H9 (cell line): ENCODE data around the gene CDK8. TPM values are rescaled to one million over a fixed set of nuclear protein-coding genes. Genes with fewer than 3 reads are reported as not detected.

ENCODE experiments used
- DNase-seq: peaks from one replicate; pipeline ENCODE4 v3.0.0-alpha.2; 2017
- H2AFZ ChIP-seq: one replicate; pipeline ENCODE4 v1.6.1; 2013; ENCODE audit warnings: mild to moderate bottlenecking, low read length, control low read depth, moderate library complexity
- H2AK5ac ChIP-seq: 2 replicates; pipeline ENCODE4 v1.6.1; 2013; ENCODE audit warnings: low read length, control low read depth, mixed read lengths; ENCODE audit not compliant: insufficient read length
- H2BK120ac ChIP-seq: one replicate; pipeline ENCODE4 v1.6.1; 2013; ENCODE audit warnings: low read depth, mild to moderate bottlenecking, low read length, control low read depth, inconsistent platforms; ENCODE audit not compliant: poor library complexity, severe bottlenecking
- H2BK12ac ChIP-seq: 2 replicates; pipeline ENCODE4 v1.6.1; 2013; ENCODE audit warnings: low read length, control low read depth, mixed read lengths, low read depth; ENCODE audit not compliant: insufficient read length
- H2BK15ac ChIP-seq: 2 replicates; pipeline ENCODE4 v1.6.1; 2013; ENCODE audit warnings: low read depth, low read length, control low read depth
- H2BK20ac ChIP-seq: one replicate; pipeline ENCODE4 v1.6.1; 2013; ENCODE audit warnings: low read depth, mild to moderate bottlenecking, low read length, control low read depth, inconsistent platforms; ENCODE audit not compliant: poor library complexity, severe bottlenecking
- H2BK5ac ChIP-seq: 2 replicates; pipeline ENCODE4 v1.6.1; 2013; ENCODE audit warnings: low read length, control low read depth, mixed read lengths; ENCODE audit not compliant: insufficient read length
- H3K14ac ChIP-seq: 2 replicates; pipeline ENCODE4 v1.6.1; 2013; ENCODE audit warnings: low read length, control low read depth; ENCODE audit not compliant: insufficient read depth
- H3K18ac ChIP-seq: 2 replicates; pipeline ENCODE4 v1.6.1; 2013; ENCODE audit warnings: low read depth, mild to moderate bottlenecking, mixed read lengths, low read length, control low read depth; ENCODE audit not compliant: insufficient read length
- H3K23ac ChIP-seq: 2 replicates; pipeline ENCODE4 v1.6.1; 2013; ENCODE audit warnings: low read length, control low read depth, mixed read lengths, low read depth; ENCODE audit not compliant: insufficient read length
- H3K23me2 ChIP-seq: 2 replicates; pipeline ENCODE4 v1.6.1; 2013; ENCODE audit warnings: low read depth, mild to moderate bottlenecking, mixed read lengths, low read length, control low read depth; ENCODE audit not compliant: insufficient read length, poor library complexity, severe bottlenecking
- H3K27ac ChIP-seq: 2 replicates; pipeline ENCODE4 v1.5.1; 2013; ENCODE audit warnings: low read length, control low read depth, mixed read lengths, low read depth; ENCODE audit not compliant: insufficient read length
- H3K27me3 ChIP-seq: 2 replicates; pipeline ENCODE4 v1.6.1; 2013; ENCODE audit warnings: low read length, control low read depth, inconsistent platforms; ENCODE audit not compliant: insufficient read depth
- H3K4ac ChIP-seq: 2 replicates; pipeline ENCODE4 v1.6.1; 2013; ENCODE audit warnings: low read depth, mild to moderate bottlenecking, control low read depth, inconsistent platforms, low read length, moderate library complexity
- H3K4me1 ChIP-seq: 2 replicates; pipeline ENCODE4 v1.6.1; 2013; ENCODE audit warnings: low read length, control low read depth, inconsistent platforms; ENCODE audit not compliant: insufficient read depth
- H3K4me2 ChIP-seq: 2 replicates; pipeline ENCODE4 v1.6.1; 2013; ENCODE audit warnings: low read length, control low read depth, mixed read lengths; ENCODE audit not compliant: insufficient read length, insufficient read depth
- H3K56ac ChIP-seq: 2 replicates; pipeline ENCODE4 v1.6.1; 2013; ENCODE audit warnings: low read depth, mild to moderate bottlenecking, mixed read lengths, low read length, control low read depth; ENCODE audit not compliant: insufficient read length
- H3K79me1 ChIP-seq: 2 replicates; pipeline ENCODE4 v1.6.1; 2013; ENCODE audit warnings: low read depth, mild to moderate bottlenecking, moderate library complexity, low read length, control low read depth, inconsistent platforms; ENCODE audit not compliant: insufficient read depth, poor library complexity, severe bottlenecking
- H3K79me2 ChIP-seq: 2 replicates; pipeline ENCODE4 v1.6.1; 2013; ENCODE audit warnings: low read length, control low read depth, inconsistent platforms; ENCODE audit not compliant: insufficient read depth
- H3K9ac ChIP-seq: 2 replicates; pipeline ENCODE4 v1.6.1; 2013; ENCODE audit warnings: low read length, control low read depth, mixed read lengths; ENCODE audit not compliant: insufficient read length; ENCODE audit errors: extremely low read depth
- H3K9me3 ChIP-seq: one replicate; pipeline ENCODE4 v1.6.1; 2013; ENCODE audit warnings: low read depth, low read length, inconsistent platforms; ENCODE audit not compliant: control insufficient read depth
- H3T11ph ChIP-seq: one replicate; pipeline ENCODE4 v1.6.1; 2013; ENCODE audit warnings: mild to moderate bottlenecking, low read length, control low read depth, inconsistent platforms
- H4K20me1 ChIP-seq: one replicate; pipeline ENCODE4 v1.6.1; 2013; ENCODE audit not compliant: control insufficient read depth, insufficient read length, insufficient read depth
- H4K5ac ChIP-seq: 2 replicates; pipeline ENCODE4 v1.6.1; 2013; ENCODE audit warnings: low read depth, mild to moderate bottlenecking, mixed read lengths, low read length, control low read depth; ENCODE audit not compliant: insufficient read length
- H4K8ac ChIP-seq: replicated peaks from 2 replicates; pipeline ENCODE4 v1.6.1; 2013; ENCODE audit warnings: low read length, control low read depth, mixed read lengths, low read depth; ENCODE audit not compliant: insufficient read length
- H4K91ac ChIP-seq: 2 replicates; pipeline ENCODE4 v1.6.1; 2013; ENCODE audit warnings: low read depth, mild to moderate bottlenecking, moderate library complexity, mixed read lengths, low read length, control low read depth; ENCODE audit not compliant: insufficient read length
- H3K27ac Mint-ChIP-seq, 3 experiments: 2 replicates in 2 of 3; 3 replicates in 1 of 3; pipeline ENCODE4 v1.8.0; 2020 to 2021; ENCODE audit warnings: mixed read lengths in 3 of 3, mild to moderate bottlenecking in 1 of 3, moderate library complexity in 1 of 3
- H3K27me3 Mint-ChIP-seq: 2 replicates; pipeline ENCODE4 v1.8.0; 2021; ENCODE audit warnings: low read depth, mild to moderate bottlenecking, moderate library complexity, mixed read lengths
- H3K36me3 Mint-ChIP-seq, 3 experiments: 2 replicates in 2 of 3; 3 replicates in 1 of 3; pipeline ENCODE4 v1.8.0; 2020 to 2021; ENCODE audit warnings: low read depth in 3 of 3, mixed read lengths in 3 of 3; ENCODE audit not compliant: insufficient read depth in 1 of 3
- H3K4me1 Mint-ChIP-seq, 2 experiments: 2 replicates each; pipeline ENCODE4 v1.8.0; 2020; ENCODE audit warnings: mixed read lengths in 2 of 2
- H3K4me3 Mint-ChIP-seq, 2 experiments: 2 replicates in 1 of 2; 3 replicates in 1 of 2; pipeline ENCODE4 v1.8.0; 2020 to 2021; ENCODE audit warnings: mild to moderate bottlenecking in 2 of 2, mixed read lengths in 2 of 2, moderate library complexity in 1 of 2
- H3K9me3 Mint-ChIP-seq, 2 experiments: 2 replicates in 1 of 2; 3 replicates in 1 of 2; pipeline ENCODE4 v1.8.0; 2020; ENCODE audit warnings: mild to moderate bottlenecking in 2 of 2, mixed read lengths in 2 of 2, moderate library complexity in 1 of 2
- WGBS: extraction: QIAGEN DNeasy Blood & Tissue Kit; methylation state at CpG from one replicate; pipeline ENCODE4 v1.1.7; 2013; ENCODE audit warnings: missing lambda C conversion rate, low lambda C conversion rate, mixed read lengths; ENCODE audit not compliant: insufficient read length; ENCODE audit errors: extremely low coverage; 5-methylcytosine and 5-hydroxymethylcytosine counted together
- total RNA-seq: library from RNA; stranded (reverse); gene quantifications from 2 replicates; pipeline ENCODE4 v1.2.1, GENCODE V29; 2021
- TF ChIP-seq, protein P1 (sequence below): fragments of 200-600 bp; sonication (generic); conservative IDR thresholded peaks from 3 replicates; pipeline ENCODE4 v1.8.0; 2021; ENCODE audit warnings: antibody characterized with exemption, mild to moderate bottlenecking

CDK8 gene
- total RNA-seq, 1 experiment from 2014 or later = 18.1 TPM

DNA sequence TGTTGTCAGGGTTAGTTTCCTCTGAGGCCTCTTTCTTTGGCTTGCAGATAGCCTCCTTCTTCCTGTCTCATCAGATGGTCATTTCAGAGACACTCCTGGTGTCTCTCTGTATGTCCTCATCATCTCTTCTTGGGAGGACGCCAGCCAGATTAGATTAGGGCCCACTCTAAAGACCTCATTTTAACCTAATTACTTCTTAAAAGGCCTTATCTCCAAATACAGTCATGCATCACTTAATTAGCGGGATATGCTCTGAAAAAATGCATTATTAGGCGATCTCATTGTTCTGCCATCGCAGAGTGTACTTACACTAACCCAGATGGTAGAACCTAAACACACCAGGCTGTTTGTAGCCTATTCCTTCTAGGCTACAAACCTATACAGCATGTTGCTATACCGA is 89.0 kb downstream of the CDK8 start:
- H3K4me2 ChIP-seq = no peak overlapping the region
- H3K56ac ChIP-seq = no peak overlapping the region
- H4K5ac ChIP-seq = no peak overlapping the region
- no peaks in the 10 kb centered on the region for H3K27me3 Mint-ChIP-seq
- H3K4ac ChIP-seq = no peak overlapping the region
- no peak overlapping the region for H3K9ac ChIP-seq
- no peaks in the 10 kb centered on the region for H3K79me2 ChIP-seq
- H3K4me1 Mint-ChIP-seq = no peaks in the 10 kb centered on the region
- no peak overlapping the region for H3K23ac ChIP-seq
- no peak overlapping the region for H3K4me3 Mint-ChIP-seq
- H2BK120ac ChIP-seq = no peak overlapping the region
- no CpG with 5 or more reads among the region's 5 CpGs for WGBS
- H3K23me2 ChIP-seq = no peaks in the 10 kb centered on the region
- no peak overlapping the region for H2BK15ac ChIP-seq
- H3K36me3 Mint-ChIP-seq = peaks cover 2 to 7% (median 4%) of the 10 kb centered on the region in 3 experiments; a peak in 3 of 7 replicates
- H3K27ac ChIP-seq = no peak overlapping the region
- peak overlapping the region in 2 of 3 experiments; percentile 30 to 79; a peak in 2 of 7 replicates for H3K27ac Mint-ChIP-seq
- DNase-seq = no peak
- no peaks in the 10 kb centered on the region for H3K9me3 ChIP-seq
- no peaks in the 10 kb centered on the region for H3K9me3 Mint-ChIP-seq
- no peak overlapping the region for H2BK12ac ChIP-seq
- TF ChIP-seq, protein P1, sequence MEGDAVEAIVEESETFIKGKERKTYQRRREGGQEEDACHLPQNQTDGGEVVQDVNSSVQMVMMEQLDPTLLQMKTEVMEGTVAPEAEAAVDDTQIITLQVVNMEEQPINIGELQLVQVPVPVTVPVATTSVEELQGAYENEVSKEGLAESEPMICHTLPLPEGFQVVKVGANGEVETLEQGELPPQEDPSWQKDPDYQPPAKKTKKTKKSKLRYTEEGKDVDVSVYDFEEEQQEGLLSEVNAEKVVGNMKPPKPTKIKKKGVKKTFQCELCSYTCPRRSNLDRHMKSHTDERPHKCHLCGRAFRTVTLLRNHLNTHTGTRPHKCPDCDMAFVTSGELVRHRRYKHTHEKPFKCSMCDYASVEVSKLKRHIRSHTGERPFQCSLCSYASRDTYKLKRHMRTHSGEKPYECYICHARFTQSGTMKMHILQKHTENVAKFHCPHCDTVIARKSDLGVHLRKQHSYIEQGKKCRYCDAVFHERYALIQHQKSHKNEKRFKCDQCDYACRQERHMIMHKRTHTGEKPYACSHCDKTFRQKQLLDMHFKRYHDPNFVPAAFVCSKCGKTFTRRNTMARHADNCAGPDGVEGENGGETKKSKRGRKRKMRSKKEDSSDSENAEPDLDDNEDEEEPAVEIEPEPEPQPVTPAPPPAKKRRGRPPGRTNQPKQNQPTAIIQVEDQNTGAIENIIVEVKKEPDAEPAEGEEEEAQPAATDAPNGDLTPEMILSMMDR = no peak
- H3K79me1 ChIP-seq = peaks cover 4% of the 10 kb centered on the region
- H4K20me1 ChIP-seq = no peaks in the 10 kb centered on the region
- no peak overlapping the region for H3K18ac ChIP-seq
- no peak overlapping the region for H3T11ph ChIP-seq
- H4K91ac ChIP-seq = no peak overlapping the region
- H3K14ac ChIP-seq = no peak overlapping the region
- H2AK5ac ChIP-seq = no peak overlapping the region
- H2BK20ac ChIP-seq = no peak overlapping the region
- H2AFZ ChIP-seq = no peak overlapping the region
- H3K27me3 ChIP-seq = no peaks in the 10 kb centered on the region
- no peak overlapping the region for H2BK5ac ChIP-seq
- H4K8ac ChIP-seq = no peak overlapping the region
- no peaks in the 10 kb centered on the region for H3K4me1 ChIP-seq
